ENCODE results near the gene ERBB4.

Gene ERBB4

GRCh38 chr2:212364112-212364985 lies 174.3 kb downstream of the ERBB4 start:
- no peak for DNase-seq (ENCODE audit: low read depth in 2 of 2, low spot score in 1 of 2)

DNA sequence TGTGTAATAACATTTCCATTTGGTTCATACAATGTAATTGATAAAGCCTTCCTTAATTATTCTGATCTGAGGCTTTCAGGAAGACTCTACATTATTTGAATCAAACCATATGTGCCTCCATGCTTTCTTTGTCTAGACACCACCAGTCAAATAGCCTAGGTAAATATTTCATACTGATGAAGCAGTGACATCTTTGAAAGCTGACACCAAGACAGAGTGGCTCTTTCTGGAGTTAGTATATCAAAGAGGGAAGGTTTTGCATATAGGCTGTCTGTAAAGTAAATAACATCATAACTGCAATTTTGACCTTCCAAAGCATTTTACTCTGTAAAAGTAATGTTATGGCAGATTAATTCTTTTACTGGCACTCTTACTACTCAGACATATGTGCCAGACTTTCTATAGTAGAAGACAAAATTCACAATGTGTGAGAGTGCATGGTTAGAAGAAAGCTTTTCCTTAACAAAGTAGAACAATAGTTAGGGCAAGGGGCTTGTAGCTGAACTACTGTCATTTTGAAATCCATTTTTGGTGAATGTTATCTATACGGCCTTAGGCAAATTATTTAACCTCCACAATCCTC lies 177.3 kb downstream of the ERBB4 start:
- DNase-seq (ENCODE audit: low read depth in 2 of 2, low spot score in 1 of 2): no peak

GRCh38 chr2:212360068-212360460 lies 178.5 kb downstream of the ERBB4 start:
- no peak for DNase-seq (ENCODE audit: low read depth in 2 of 2, low spot score in 1 of 2)

- no peak for DNase-seq (ENCODE audit: low read depth in 2 of 2, low spot score in 1 of 2)
Observed at GRCh38 chr2:212359425-212360067, 179.1 kb downstream of the ERBB4 start.

DNA sequence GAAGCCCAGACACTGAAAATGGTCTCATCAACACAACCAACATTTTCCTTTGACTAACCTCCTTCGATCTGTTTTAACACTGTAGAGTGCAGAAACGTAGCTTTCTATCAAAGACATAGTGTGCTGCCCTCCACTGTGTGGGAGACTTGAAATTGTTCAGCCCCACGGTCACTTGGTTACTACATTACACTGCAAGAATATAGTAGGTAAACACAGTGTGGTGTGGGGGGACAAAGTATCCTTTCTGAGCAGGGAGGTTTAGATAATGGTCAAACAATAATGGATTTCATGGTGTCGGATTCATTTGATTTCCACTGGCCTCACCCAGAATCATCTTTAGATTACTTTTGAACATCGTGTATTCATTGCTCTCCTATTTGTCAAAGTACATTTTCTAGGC lies 181.0 kb downstream of the ERBB4 start:
- DNase-seq (ENCODE audit: low read depth in 2 of 2, low spot score in 1 of 2): no peak

DNA sequence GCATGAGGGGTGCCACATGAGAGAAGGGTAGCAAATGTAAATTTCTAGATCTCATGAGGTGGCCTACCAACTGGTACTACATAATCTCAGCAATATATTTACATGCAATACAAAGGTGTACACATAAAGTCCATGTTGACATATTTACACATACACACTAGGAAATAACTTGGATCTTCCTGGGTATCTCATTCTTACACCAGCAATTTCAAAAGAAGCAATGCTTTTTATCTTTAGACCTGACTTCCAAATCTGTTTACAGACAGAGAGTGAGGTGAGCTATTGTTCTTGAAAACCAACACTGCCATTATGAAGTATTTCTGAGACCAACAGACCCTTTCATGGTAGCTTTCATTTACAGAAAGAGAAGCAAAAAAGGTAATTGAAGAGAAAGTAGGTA lies 184.2 kb downstream of the ERBB4 start:
- no peak for DNase-seq (ENCODE audit: low read depth in 2 of 2, low spot score in 1 of 2)

DNA sequence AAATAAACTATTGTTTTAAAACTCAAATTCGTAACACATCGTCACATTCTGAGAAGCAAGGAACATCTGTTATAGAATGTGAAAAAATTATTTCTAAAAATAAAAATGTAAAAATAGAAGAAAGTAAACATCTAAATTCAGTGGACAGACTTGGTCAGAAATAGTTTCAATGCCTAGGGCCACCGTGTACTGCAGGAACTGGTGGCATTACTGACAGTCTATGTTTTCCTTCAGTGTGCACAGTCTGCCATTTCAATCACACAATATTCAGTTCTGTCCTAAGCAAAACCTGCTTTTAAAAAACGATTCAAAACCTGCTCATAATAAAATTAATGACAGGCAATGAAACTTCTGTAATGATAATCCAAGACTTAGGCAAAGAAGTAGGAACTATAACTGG lies 190.1 kb downstream of the ERBB4 start:
- DNase-seq (ENCODE audit: low read depth in 2 of 2, low spot score in 1 of 2): no peak

DNA sequence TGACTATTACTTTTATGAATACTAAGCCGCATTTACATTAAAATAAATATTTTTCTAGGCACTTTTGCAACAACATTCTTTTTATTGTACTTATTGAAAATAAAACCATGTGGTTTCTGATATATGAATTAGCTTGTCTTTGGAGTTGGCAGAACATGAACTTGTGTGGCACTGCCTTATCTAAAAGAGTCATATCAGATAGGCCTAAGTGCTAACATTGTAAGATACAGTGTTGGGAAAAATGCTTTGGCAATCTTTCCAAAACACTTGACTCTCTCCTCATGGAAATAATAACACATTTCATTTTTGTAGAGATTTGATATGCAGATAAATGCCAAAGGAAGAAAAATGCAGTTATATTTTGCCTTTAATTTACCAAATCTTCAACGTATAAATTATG lies 191.7 kb downstream of the ERBB4 start:
- no peak for DNase-seq (ENCODE audit: low read depth in 2 of 2, low spot score in 1 of 2)

- no peak for DNase-seq (ENCODE audit: low read depth in 2 of 2, low spot score in 1 of 2)
Observed at GRCh38 chr2:212345966-212346365, 192.6 kb downstream of the ERBB4 start.

DNA sequence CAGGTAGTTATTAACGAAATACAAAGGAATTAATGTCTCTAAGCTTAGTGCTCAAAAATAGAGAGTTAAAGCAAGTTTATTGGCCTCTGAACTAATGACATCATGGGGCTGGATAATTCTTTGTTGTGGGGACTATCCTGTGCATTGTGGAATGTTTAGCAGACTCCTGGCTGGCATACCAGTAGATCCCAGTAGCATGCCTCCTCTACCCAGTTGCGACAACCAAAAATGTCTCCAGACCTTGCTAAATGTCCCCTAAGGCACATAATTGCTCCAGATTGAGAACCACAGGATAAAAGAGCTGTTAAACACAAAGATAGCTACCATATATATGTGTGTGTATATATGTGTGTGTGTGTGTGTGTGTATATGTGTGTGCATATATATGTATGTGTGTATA lies 194.5 kb downstream of the ERBB4 start:
- no peak for DNase-seq (ENCODE audit: low read depth in 2 of 2, low spot score in 1 of 2)

DNA sequence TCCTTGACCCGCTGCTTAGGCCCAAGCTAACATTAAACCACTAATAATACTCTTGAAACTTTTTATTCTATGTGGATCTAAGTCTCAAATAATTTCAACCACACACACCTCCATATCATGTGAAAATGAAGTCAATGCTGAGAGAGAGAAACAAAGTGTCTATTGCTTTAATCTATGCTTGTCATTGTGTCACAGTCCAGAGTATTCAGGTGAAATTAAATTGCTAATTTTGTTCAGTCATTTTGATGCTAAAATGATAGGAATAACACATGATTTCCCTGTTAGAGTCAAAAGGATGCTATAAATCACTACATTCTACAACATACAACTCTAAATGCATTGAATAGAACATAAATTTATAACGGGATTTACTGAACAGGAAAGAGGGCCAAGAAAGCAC lies 195.4 kb downstream of the ERBB4 start:
- DNase-seq (ENCODE audit: low read depth in 2 of 2, low spot score in 1 of 2): no peak

GRCh38 chr2:212337486-212338343 lies 200.9 kb downstream of the ERBB4 start:
- DNase-seq (ENCODE audit: low read depth in 2 of 2, low spot score in 1 of 2): no peak

- DNase-seq (ENCODE audit: low read depth in 2 of 2, low spot score in 1 of 2): no peak
Observed at GRCh38 chr2:212337036-212337435, 201.6 kb downstream of the ERBB4 start.

- no peak for DNase-seq (ENCODE audit: low read depth in 2 of 2, low spot score in 1 of 2)
Observed at GRCh38 chr2:212330263-212330662, 208.3 kb downstream of the ERBB4 start.

DNA sequence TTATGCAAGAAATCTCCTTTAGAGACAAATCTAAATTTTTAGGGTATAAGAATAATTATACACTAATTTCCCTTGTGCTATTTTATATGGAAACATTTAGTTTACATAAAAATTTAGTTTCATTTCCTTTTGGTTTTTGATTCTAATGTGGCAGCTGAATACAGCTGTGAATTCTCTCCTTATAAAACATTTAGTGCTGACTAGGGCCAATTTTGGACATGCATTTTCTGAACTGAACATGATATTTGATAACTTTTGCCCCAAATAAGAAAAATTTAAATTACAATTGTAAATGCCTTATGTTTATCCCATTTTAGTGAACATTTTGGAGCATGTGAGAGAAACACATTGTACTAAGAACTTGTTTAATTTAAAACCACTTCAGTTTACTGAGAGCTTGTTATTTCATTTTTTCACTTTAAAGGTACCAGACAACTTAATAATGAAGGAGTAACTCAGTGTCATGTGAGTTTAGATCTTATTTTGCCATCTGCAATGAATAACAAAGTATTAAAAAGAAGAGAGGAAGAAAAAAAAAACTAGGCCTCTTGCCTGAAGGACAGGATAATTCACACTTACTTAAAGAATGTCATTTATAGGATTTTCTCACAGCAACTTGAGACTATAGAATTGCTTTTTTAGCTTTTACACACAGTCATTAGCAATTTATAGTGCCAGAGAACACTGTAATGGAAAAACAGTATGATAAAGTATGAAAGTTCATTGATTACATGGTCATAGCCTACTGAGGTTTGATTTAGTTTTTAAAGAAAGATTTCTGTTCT lies 209.7 kb downstream of the ERBB4 start:
- no peak for DNase-seq (ENCODE audit: low read depth in 2 of 2, low spot score in 1 of 2)

DNA sequence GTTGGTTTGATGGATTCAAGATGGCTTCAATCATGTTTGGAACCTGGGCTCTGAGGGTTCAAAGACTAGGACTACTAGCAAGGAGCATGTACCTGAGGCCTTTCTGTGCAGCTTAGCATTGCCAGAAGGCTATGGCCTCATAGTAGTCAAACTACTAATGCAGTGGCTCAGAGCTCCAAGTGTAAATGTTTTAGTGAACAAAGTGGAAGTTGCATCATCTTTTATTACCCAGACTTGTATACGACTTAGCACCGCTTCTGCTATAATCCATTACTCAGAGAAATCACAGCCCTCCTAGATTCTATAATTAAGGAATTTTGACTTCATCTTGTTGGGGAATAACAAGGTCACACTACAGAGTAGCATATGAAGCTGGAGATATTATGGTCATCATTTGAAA lies 210.5 kb downstream of the ERBB4 start:
- DNase-seq (ENCODE audit: low read depth in 2 of 2, low spot score in 1 of 2): no peak

DNA sequence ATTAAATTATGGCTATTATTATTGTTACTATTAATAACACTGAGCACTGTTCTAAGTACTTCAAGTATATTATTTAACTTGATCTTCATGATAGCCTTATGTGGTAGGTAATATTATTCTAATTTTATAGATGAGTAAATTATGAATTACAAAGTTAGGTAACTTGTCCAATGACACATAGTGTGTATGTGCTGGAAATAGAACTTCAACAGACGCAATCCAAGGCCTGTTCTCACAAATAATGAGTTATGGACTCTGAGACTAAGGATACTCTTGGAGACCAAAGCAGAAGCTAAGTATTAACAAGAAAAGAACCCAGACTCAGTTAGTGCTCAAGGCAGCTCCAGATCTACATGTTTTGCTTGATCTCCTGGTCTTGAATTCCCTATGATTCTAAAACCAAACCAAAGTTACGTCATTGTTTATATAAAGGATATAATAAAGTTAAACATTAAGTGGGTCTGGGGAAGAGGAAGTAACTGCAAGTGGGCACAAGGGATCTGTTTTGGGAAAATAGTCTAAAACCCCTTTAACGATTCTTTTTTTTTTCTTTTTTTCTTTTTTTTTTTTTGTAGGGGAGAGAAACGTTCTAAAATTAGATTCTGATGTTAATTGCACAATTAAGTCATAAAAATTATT lies 211.3 kb downstream of the ERBB4 start:
- no peak for DNase-seq (ENCODE audit: low read depth in 2 of 2, low spot score in 1 of 2)

- DNase-seq (ENCODE audit: low read depth in 2 of 2, low spot score in 1 of 2): no peak
Observed at GRCh38 chr2:212318636-212319035, 220.0 kb downstream of the ERBB4 start.

DNA sequence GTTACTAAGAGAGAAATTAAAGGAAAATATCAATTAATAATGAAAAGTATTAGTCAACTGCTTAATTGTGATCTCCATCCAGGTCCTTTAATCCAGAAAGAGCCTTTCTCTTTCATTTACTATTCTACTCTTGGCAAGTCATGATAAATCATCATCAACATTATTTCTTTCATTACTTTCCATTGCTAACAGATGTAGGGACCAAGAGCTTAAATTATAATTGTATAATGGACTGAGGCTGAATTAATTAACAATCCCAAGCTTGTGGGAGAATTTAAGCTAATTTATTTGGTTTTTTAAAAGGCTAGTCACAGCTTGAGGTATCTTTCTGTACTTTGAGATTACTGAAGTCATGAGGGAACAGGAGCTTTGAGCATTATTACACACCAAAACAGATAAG lies 223.9 kb downstream of the ERBB4 start:
- no peak for DNase-seq (ENCODE audit: low read depth in 2 of 2, low spot score in 1 of 2)

DNA sequence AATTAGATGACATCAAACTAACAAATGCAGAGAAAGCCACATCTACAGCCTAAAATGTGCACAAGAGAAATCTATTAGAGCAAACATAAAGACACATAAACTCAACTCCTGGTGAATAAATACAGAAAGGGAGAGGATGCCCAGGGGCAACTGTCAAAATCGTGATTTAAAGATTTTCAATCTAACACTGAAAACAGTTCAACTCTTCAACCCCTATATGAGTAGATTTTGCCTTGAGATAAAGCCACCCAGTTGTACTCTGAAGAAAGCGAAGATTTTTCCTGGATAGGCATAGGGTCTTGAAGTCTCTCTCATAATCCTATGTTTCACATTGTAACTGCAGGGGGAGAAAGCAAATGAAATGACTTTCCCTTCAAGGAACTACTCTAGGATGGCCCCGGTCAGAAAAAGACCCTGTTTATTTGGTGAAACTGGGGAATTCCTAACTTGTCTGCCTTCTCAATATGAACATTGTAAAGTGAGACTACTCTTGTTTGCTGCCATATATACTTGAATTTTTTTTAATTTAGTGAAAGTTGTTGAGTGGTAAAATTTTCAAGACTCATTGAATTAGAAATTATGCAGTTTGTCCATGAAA lies 226.7 kb downstream of the ERBB4 start:
- no peak for DNase-seq (ENCODE audit: low read depth in 2 of 2, low spot score in 1 of 2)
